Activated T-helper 2 cell treated with anti-CD3 and anti-CD28 coated beads, Interferon-gamma antibody, Interleukin-2, Interleukin-4, amounts not matched to agents 10 μg/mL and 5 μg/mL and 100 μg/mL, durations not matched to agents 14 hours and 24 hours and 36 hours (primary cell): ENCODE measurements around the gene RASSF9. TPM values are rescaled to one million over a fixed set of nuclear protein-coding genes. Genes with fewer than 3 reads are reported as not detected.

Source experiments
- DNase-seq: peaks from one replicate; pipeline ENCODE4 v3.0.0; 2021; ENCODE audit warnings: low spot score
- H3K27ac Mint-ChIP-seq: one replicate; pipeline ENCODE4 v1.8.0; 2021; ENCODE audit warnings: mixed read lengths
- H3K27me3 Mint-ChIP-seq: one replicate; pipeline ENCODE4 v1.8.0; 2021; ENCODE audit warnings: low read depth, mixed read lengths
- H3K36me3 Mint-ChIP-seq: one replicate; pipeline ENCODE4 v1.8.0; 2021; ENCODE audit warnings: low read depth, mixed read lengths
- H3K4me1 Mint-ChIP-seq: one replicate; pipeline ENCODE4 v1.8.0; 2021; ENCODE audit warnings: low read depth, mixed read lengths
- H3K4me3 Mint-ChIP-seq: one replicate; pipeline ENCODE4 v1.8.0; 2021; ENCODE audit warnings: low read depth, mild to moderate bottlenecking, moderate library complexity, mixed read lengths
- H3K9me3 Mint-ChIP-seq: one replicate; pipeline ENCODE4 v1.8.0; 2021; ENCODE audit warnings: mixed read lengths
- intact Hi-C: fragments of 100-400 bp; cut with micrococcal nuclease; formaldehyde crosslinking; loops from one replicate; pipeline ENCODE4 v1.15.1; 2023
- total RNA-seq: library from RNA; stranded (reverse); gene quantifications from 2 replicates; pipeline ENCODE4 v1.2.3, GENCODE V29; 2022

RASSF9 gene
- total RNA-seq, 1 donor from 2014 or later = not detected

DNA sequence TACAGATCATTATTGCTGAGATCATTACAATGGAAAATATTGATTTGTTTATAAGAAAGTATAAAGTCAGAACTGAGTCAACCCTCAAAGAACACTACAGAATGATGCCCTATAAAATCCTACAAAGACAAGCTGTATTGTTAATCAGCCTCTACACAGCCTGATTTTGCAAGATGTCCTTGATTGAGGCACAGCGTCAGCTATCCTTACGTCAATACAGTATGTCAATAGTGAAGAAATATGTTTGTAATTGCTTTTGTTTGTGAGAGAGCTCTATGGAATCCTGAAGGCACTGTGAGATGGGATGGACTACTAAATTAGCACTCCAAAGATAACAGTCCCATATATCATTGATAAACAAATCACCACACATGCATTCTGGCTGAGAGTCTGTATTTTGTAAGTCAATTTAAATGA, 70.7 kb downstream of the RASSF9 start:
- Mint-ChIP-seq H3K4me1 (peaks cover 1% of the 10 kb centered on the region), H3K36me3 (no peaks in the 10 kb centered on the region), H3K9me3 (no peaks in the 10 kb centered on the region), H3K4me3 (no peak overlapping the region), H3K27ac (no peak overlapping the region), H3K27me3 (no peaks in the 10 kb centered on the region)
- intact Hi-C loops = no loop called here
- DNase-seq = no peak

DNA sequence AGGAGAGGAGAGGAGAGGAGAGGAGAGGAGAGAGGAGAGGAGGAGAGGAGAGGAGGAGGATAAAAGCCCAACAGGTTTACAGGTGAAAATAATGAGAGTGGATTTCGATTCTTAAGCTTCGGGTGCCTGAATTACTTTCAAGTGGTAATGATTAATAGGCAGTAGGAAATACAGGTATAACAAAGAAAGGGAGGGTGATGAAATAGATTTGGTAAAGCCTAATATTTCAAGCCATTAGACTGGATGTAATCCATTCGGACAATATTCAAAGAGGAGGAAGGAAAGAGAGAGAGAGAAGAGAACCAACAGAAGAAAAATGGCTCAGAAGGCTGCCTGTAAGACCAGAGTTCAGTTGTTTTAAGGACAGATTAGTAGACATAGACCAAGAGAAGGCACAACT, 76.6 kb downstream of the RASSF9 start:
- Mint-ChIP-seq H3K36me3 (no peaks in the 10 kb centered on the region), H3K4me3 (no peak overlapping the region), H3K27me3 (no peaks in the 10 kb centered on the region), H3K27ac (no peak overlapping the region), H3K9me3 (peaks cover 4% of the 10 kb centered on the region), H3K4me1 (peaks cover 1% of the 10 kb centered on the region)
- DNase-seq = no peak
- intact Hi-C loops = no loop called here

DNA sequence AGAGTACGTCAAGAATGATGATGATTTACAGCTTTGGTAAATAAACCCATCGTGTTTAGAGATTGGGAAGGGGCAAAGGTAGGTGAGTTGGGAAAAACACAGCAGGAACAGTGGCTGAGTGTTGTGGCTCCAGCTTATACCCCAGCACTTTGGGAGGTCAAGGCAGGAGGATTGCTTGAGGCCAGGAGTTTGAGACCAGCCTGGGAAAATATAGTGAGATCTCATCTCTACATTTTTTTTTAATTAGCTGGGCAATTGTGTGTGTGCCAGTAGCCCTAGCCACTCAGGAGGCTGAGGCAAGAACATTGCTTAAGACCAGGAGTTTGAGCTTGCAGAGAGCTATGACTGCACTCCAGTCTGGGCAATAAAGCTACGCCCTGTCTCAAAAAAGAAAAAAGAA, 77.1 kb downstream of the RASSF9 start:
- DNase-seq = no peak
- Mint-ChIP-seq H3K36me3 (no peaks in the 10 kb centered on the region), H3K27me3 (no peaks in the 10 kb centered on the region), H3K27ac (no peak overlapping the region), H3K9me3 (peaks cover 4% of the 10 kb centered on the region), H3K4me3 (no peak overlapping the region), H3K4me1 (no peaks in the 10 kb centered on the region)
- intact Hi-C loops = no loop called here

DNA sequence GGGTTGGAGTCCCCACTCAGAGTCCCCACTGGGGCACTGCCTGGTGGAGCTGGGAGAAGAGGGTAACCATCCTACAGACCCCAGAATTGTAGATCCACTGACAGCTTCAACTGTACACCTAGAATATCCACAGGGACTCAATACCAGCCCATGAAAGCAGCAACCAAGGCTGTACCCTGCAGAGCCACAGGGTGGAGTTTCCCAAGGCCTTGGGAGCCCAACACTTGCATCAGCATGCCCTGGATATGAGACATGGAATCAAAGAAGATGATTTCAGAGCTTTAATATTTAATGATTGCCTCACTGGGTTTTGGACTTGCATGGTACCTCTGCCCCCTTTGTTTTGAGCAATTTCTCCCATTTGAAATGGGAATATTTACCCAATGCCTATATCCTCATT, 80.4 kb downstream of the RASSF9 start:
- Mint-ChIP-seq H3K27ac (no peak overlapping the region), H3K4me3 (no peak overlapping the region), H3K27me3 (no peaks in the 10 kb centered on the region), H3K4me1 (no peaks in the 10 kb centered on the region), H3K9me3 (peaks cover 4% of the 10 kb centered on the region), H3K36me3 (no peaks in the 10 kb centered on the region)
- intact Hi-C loops = no loop called here
- no peak for DNase-seq

Other genes with a start within 250 kb of the RASSF9 start
- gene NTS, start 37.9 kb upstream of the RASSF9 start, total RNA-seq = not detected in 2 replicates